ENCODE data around the gene NTNG2.
"Not testable (repeated sequence)": the region's sequence is repeated elsewhere in the genome, so short reads cannot be mapped to it uniquely, and the experiment has no call there.

The NTNG2 gene, protein sequence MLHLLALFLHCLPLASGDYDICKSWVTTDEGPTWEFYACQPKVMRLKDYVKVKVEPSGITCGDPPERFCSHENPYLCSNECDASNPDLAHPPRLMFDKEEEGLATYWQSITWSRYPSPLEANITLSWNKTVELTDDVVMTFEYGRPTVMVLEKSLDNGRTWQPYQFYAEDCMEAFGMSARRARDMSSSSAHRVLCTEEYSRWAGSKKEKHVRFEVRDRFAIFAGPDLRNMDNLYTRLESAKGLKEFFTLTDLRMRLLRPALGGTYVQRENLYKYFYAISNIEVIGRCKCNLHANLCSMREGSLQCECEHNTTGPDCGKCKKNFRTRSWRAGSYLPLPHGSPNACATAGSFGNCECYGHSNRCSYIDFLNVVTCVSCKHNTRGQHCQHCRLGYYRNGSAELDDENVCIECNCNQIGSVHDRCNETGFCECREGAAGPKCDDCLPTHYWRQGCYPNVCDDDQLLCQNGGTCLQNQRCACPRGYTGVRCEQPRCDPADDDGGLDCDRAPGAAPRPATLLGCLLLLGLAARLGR

DNA sequence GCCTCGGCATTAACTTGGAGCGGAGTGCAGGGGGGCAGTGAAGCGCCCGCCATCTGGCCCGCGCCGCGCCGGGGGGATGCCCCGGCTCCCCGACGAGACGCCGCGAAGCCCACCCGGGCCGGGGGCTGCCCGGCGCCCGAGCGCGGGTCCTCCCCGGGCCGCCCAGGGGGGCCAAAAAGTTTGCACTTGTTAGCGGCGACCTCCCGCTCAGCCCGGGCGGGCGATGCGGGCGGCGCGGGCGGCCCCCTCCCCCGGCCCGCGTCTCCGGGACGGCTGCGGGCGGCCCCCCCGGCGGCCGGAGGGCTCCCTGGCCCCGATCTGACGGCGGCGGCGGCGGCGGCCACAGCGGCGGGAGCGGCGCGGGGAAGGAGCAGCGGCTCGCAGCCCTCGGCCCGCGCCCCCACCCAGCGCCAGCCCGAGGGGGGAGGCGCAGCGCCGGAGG lies at the start of gene NTNG2:
Gene NTNG2, plus strand, starts transcription at position 316 of the 442 bp plus-strand sequence. CDS start 4,774 bp downstream, outside the sequence.
- peaks cover 16% of the 10 kb centered on the region for H3K27me3 Mint-ChIP-seq

DNA sequence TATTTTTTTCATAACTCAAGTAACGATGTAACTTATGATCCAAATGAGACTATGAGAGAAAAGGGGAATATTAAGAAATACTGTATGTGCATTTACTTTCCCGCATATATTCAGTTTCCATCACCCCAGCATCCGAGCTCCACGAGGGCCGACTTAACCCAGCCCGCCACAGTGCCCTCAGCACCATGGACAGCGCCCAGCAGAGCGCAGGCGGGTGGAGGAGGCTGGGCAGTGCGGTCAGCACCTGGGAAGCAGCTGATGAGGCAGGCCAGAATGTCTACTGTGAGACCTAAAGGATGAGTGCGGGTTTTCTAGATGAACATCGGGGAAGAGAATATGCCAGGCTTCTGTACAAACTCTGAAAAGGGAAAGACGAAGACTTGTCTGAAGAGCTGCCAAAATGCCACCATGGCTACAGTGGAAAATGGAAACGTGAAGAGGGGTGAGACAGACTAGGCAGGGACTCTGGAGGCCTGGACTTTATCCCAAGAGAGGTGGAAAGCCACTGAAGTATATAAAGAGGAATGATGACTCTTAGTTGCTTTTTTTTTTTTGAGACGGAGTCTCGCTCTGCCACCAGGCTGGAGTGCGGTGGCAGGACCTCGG lies 47.7 kb upstream of the NTNG2 start:
- Mint-ChIP-seq H3K9me3 (ENCODE audit: low read depth) (peaks cover 7% of the 10 kb centered on the region), H3K4me3 (no peak overlapping the region), H3K36me3 (no peaks in the 10 kb centered on the region), H3K4me1 (ENCODE audit: low read depth) (no peaks in the 10 kb centered on the region), H3K27ac (no peak overlapping the region), H3K27me3 (peaks cover 28% of the 10 kb centered on the region)

More for the DNA sequence above, at the start of gene NTNG2:
- Mint-ChIP-seq H3K27ac (peak within 1 kb of the TSS; percentile 85), H3K4me3 (peak within 1 kb of the TSS; percentile 95), H3K36me3 (no peaks in the 10 kb centered on the region), H3K9me3 (ENCODE audit: low read depth) (no peaks in the 10 kb centered on the region), H3K4me1 (ENCODE audit: low read depth) (peaks cover 12% of the 10 kb centered on the region)

DNA sequence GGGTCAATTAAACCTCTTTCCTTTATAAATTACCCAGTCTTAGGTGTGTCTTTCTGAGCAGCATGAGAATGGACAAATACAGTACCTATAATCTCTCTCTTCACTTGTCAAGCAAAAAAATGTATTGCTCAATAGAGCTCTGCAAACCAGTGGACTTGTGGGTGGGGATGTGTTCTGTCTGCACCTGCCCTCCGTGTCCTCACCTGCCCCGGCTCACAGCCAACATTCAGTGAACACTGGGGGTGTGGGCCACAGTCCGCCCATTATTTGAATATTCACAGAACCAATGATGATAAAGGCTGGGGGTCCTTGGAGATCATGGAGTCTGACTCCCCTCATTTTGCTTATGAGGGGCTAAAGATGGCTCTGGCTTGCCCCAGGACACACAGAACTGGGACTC lies 45.3 kb upstream of the NTNG2 start:
- no peaks in the 10 kb centered on the region for H3K4me1 Mint-ChIP-seq (ENCODE audit: low read depth)
- H3K27ac Mint-ChIP-seq, result no peak overlapping the region
- H3K4me3 Mint-ChIP-seq, result no peak overlapping the region
- peaks cover 28% of the 10 kb centered on the region for H3K27me3 Mint-ChIP-seq
- H3K9me3 Mint-ChIP-seq (ENCODE audit: low read depth), result peaks cover 7% of the 10 kb centered on the region
- H3K36me3 Mint-ChIP-seq, result no peaks in the 10 kb centered on the region

DNA sequence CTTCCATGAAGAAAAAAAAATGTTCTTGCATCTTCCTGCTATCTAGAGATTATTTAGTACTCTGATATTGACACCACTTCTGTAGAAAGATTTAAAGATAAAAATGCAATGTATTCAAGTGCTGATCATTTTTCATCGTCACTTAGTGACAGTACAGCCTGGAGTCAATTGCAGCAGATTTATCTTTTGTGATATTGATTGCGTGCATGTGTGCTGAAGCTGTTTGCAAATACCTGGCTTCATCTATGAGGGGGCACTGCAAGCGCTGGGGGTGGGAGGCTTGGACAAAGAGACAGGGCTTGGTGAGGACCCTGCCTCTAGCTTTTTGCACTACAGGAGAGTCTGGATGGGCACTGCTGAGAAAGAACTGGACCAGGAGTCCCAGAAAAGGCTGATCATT lies 44.2 kb upstream of the NTNG2 start:
- Mint-ChIP-seq H3K27ac (no peak overlapping the region), H3K9me3 (ENCODE audit: low read depth) (peaks cover 7% of the 10 kb centered on the region), H3K4me3 (no peak overlapping the region), H3K4me1 (ENCODE audit: low read depth) (no peaks in the 10 kb centered on the region), H3K27me3 (peaks cover 27% of the 10 kb centered on the region), H3K36me3 (no peaks in the 10 kb centered on the region)

DNA sequence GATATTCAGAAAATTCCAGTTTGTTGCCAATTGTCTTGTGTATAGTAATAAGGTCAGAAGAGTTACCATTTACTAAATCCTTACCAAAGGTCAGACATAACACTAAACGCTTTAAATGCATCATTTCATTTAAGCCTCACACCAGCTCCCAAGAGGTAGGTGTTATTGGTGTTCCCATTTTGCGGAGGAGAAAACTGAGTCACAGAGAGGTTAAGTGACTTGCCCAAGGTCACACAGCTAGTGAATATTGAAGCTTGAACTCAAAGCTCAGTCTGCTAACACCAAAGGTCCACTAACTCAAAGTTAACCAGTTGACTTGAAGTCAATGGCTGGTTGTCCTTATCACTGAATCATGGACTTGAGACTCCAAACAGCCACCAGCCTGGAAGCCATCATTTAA lies 40.8 kb upstream of the NTNG2 start:
- H3K4me3 Mint-ChIP-seq, result no peak overlapping the region
- no peak overlapping the region for H3K27ac Mint-ChIP-seq
- H3K36me3 Mint-ChIP-seq, result no peaks in the 10 kb centered on the region
- peaks cover 4% of the 10 kb centered on the region for H3K4me1 Mint-ChIP-seq (ENCODE audit: low read depth)
- peaks cover 35% of the 10 kb centered on the region for H3K27me3 Mint-ChIP-seq
- no peaks in the 10 kb centered on the region for H3K9me3 Mint-ChIP-seq (ENCODE audit: low read depth)

DNA sequence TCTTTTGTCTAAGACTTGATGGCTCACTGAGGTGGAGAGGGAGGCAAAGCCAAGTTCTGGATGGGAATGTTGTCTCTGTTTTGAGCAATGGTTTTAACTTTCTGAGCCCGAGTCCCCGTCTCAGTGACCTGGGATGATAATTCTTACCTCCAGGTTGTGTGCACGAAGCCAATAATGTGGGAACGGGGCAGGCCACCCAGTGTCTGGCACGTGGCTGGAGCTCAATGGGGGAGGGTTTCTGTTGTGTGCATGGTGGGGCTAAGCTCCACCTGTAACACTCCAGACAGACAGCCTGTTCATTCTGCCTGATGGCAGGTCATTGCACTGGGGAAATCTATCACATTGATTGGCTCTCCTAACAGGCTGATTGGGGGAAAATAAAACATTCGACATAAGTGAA lies 37.1 kb upstream of the NTNG2 start:
- H3K4me1 Mint-ChIP-seq (ENCODE audit: low read depth), result peaks cover 11% of the 10 kb centered on the region
- no peak overlapping the region for H3K27ac Mint-ChIP-seq
- no peaks in the 10 kb centered on the region for H3K9me3 Mint-ChIP-seq (ENCODE audit: low read depth)
- H3K36me3 Mint-ChIP-seq, result no peaks in the 10 kb centered on the region
- peaks cover 39% of the 10 kb centered on the region for H3K27me3 Mint-ChIP-seq
- no peak overlapping the region for H3K4me3 Mint-ChIP-seq

DNA sequence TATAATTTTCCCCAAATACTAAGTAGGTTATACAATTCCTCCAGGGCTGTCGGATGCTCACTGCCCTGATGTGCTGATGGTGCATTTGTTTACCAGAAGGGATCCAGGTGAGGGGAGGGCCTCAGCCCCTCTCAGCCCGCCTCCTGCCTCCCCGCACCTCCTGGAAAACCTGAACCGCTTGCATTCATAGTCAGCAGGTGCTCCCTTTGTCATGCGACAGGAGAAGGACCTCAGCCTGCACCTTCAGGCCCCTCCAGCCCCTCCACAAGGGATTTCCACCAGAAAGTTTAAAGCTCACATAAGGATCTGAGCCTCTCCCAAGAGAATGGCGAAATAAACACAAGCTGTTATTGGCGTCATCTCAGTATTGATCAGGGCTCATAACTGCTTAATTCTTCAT lies 36.5 kb upstream of the NTNG2 start:
- H3K27ac Mint-ChIP-seq, result no peak overlapping the region
- peaks cover 39% of the 10 kb centered on the region for H3K27me3 Mint-ChIP-seq
- no peak overlapping the region for H3K4me3 Mint-ChIP-seq
- H3K4me1 Mint-ChIP-seq (ENCODE audit: low read depth), result peaks cover 11% of the 10 kb centered on the region
- no peaks in the 10 kb centered on the region for H3K9me3 Mint-ChIP-seq (ENCODE audit: low read depth)
- no peaks in the 10 kb centered on the region for H3K36me3 Mint-ChIP-seq

DNA sequence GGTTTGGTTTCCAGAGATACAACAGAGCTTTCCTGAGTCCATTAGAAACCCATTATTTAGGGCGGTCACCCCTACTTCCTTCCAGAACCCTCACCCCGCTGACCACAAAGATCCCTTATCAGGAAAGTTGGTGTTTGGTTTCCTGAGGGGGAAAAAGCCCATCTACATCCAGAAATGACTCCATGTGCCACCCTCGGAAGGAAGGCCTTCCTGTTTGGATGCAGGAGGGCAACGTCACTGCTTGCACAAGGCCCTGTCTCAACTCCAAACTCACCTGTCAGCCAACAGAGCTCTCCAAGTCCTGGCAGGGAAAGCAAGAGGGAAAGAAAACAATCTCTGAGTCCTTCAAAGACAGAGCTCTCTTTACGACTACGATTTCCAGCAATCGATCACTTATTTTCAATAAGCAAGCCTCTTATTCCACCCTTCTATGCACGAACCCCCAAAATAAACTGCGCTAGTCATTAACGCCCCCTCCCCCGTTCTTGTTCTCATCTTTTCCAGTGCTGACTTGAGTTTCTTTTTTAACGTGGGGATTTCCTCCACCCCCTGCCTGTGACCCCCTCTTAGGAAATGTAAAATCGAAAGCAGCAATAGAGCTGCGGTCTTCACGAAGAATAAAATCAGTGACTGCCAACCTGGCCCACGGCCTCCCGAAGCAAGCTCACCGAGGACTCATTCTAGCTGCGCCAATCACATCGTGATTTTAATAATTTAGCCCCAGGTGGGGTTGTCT lies 35.7 kb upstream of the NTNG2 start:
- Mint-ChIP-seq H3K4me1 (ENCODE audit: low read depth) (peaks cover 11% of the 10 kb centered on the region), H3K9me3 (ENCODE audit: low read depth) (no peaks in the 10 kb centered on the region), H3K4me3 (peak overlapping the region; percentile 56), H3K27ac (peak overlapping the region; percentile 29), H3K36me3 (no peaks in the 10 kb centered on the region), H3K27me3 (peaks cover 38% of the 10 kb centered on the region)

DNA sequence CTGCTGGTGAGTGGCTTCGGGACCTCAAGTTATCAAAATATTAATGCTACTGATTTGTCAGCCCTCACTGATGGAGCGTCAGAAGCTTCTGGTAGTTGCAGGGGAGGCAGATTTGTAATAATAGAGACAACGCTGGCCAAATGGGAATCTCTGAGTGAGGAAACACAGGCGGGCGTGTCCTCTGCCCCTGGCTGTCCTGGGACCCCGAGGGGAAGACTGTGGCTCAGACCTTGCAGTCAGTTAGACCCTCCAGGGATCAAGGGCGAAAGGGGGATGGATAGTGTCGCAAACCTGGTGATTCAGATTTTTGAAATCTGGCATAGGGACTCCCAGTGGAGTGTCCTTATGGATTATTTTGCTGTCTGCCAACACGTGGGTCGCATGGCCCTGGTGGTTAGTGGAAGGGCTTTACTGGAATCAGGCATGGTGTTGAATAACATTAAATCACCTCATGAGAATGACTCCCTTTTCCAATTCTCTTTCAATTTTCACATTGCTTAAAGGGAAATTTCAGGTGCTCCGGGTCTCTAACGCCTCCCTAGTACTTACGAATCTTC lies 35.1 kb upstream of the NTNG2 start:
- Mint-ChIP-seq H3K36me3 (no peaks in the 10 kb centered on the region), H3K4me1 (ENCODE audit: low read depth) (peaks cover 11% of the 10 kb centered on the region), H3K27ac (no peak overlapping the region), H3K4me3 (peak overlapping the region; percentile 56), H3K9me3 (ENCODE audit: low read depth) (no peaks in the 10 kb centered on the region), H3K27me3 (peaks cover 34% of the 10 kb centered on the region)

DNA sequence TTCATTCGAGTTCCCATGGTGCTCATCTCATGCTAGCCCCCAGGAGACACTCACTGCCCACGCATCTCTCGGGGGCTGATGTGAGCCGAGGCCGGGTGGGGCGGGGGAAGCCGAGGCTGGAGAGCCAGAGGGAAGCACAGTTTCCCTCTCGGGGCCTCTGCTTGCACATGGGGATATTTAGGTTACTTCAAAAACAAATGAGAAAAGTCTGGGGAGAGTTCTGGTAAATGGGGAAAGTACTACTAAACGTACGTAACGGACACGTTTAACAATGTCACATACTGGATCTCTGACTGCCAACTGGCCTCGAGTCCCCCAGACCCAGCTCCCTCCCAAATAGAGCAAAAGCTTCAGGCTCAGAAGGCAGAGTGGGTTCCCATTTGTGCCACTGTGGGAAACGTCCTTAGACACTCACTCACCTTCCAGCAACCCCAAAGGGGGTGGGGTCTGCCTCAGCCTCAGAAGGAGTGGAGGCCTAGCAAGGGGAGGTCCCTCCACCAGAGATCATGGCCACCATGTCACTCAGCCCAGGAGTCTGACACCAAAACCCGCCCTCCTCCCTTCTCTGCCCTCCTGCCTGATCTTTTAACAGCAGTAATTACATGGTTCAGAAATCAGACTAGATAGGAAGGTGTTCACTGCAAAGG lies 33.8 kb upstream of the NTNG2 start:
- peaks cover 11% of the 10 kb centered on the region for H3K4me1 Mint-ChIP-seq (ENCODE audit: low read depth)
- no peaks in the 10 kb centered on the region for H3K36me3 Mint-ChIP-seq
- H3K27ac Mint-ChIP-seq, result no peak overlapping the region
- H3K27me3 Mint-ChIP-seq, result peaks cover 28% of the 10 kb centered on the region
- no peaks in the 10 kb centered on the region for H3K9me3 Mint-ChIP-seq (ENCODE audit: low read depth)
- H3K4me3 Mint-ChIP-seq, result no peak overlapping the region

DNA sequence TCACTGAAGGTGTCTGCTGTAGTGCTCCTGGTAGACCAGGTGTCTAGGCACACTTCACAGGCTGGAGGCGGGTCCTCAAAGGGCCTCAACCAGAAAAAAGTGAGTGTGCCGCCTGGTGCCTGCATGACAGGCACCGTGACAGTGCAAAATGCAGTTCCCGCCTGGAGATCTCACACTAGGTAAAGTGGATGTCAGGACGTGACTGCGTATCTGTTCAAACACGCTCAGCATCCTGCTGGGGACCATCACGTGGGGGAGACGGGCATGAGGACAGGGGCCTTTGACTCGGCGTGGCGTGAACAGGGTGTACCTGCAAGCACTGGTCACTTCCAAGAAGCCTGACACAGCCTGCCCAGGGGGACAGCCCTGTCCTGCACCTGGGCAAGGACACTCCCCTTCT lies 32.3 kb upstream of the NTNG2 start:
- no peak overlapping the region for H3K27ac Mint-ChIP-seq
- no peaks in the 10 kb centered on the region for H3K36me3 Mint-ChIP-seq
- H3K4me1 Mint-ChIP-seq (ENCODE audit: low read depth), result peaks cover 11% of the 10 kb centered on the region
- no peak overlapping the region for H3K4me3 Mint-ChIP-seq
- H3K27me3 Mint-ChIP-seq, result peaks cover 17% of the 10 kb centered on the region
- H3K9me3 Mint-ChIP-seq (ENCODE audit: low read depth), result no peaks in the 10 kb centered on the region

DNA sequence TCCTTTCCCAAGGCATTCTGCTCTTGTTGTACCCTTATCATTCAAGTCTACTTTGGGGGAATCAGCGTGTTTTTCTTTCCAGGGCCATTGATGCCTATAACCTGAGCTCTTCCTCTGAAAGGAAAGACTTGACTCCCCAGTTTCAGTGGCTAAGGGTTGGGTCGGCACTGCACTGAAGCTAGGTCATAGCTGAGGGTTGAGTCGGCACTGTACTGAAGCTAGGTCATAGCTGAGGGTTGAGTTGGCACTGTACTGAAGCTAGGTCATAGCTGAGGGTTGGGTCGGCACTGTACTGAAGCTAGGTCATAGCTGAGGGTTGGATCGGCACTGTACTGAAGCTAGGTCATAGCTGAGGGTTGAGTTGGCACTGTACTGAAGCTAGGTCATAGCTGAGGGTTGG lies 27.8 kb upstream of the NTNG2 start:
- peaks cover 17% of the 10 kb centered on the region for H3K27me3 Mint-ChIP-seq
- not testable (repeated sequence) for H3K9me3 Mint-ChIP-seq (ENCODE audit: low read depth); H3K4me1 Mint-ChIP-seq (ENCODE audit: low read depth); H3K36me3 Mint-ChIP-seq; H3K4me3 Mint-ChIP-seq; H3K27ac Mint-ChIP-seq

DNA sequence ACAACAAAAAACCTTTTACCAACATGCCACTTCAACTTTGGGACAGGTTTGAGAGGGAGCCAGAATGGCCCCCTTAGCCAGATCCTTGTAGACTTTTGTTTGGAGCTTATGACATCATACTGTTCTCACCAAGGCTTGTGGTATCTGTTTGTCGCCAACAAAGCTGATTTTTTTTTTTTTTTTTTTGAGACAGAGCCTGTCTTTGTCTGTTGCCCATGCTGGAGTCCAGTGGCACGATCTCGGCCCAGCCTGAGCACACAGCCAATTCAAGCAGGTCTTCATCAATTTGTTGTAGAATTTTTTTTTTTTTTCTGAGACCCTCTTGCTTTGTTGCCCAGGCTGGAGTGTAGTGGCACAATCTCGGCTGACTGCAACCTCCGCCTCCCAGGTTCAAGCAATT lies 26.4 kb upstream of the NTNG2 start:
- no peaks in the 10 kb centered on the region for H3K4me1 Mint-ChIP-seq (ENCODE audit: low read depth)
- peaks cover 20% of the 10 kb centered on the region for H3K27me3 Mint-ChIP-seq
- H3K27ac Mint-ChIP-seq, result no peak overlapping the region
- H3K9me3 Mint-ChIP-seq (ENCODE audit: low read depth), result no peaks in the 10 kb centered on the region
- H3K36me3 Mint-ChIP-seq, result no peaks in the 10 kb centered on the region
- no peak overlapping the region for H3K4me3 Mint-ChIP-seq

DNA sequence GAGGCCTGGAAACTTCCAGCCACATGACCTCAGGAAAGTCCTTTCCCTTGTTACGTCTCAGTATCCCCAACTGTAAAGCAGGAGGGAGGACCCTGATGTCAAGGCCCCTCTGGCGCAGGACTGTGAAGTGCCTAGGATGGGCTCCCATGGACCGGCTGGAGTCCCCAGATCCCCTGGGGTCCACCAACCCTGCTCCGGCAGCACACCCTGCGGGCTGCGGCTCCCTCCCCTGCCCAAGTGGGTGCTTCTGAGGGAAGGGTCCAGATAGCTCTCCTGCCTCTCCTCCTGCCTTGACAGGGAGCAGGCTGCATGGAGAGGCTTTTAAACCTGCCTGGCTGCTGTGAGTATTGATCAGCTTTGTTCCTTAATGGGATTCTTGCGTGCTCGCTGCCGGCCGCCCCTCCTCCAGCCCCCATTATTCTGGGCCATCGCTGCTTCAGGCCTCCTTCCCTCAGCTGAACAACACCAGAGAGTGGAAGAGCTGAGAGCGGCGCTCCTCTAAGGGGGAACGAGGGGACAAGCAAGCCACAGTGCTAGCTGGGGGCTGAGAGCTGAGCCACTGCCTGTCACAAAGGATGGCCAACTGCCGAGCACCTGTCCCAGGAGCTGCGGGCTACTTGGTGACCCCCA lies 25.6 kb upstream of the NTNG2 start:
- no peaks in the 10 kb centered on the region for H3K9me3 Mint-ChIP-seq (ENCODE audit: low read depth)
- no peak overlapping the region for H3K27ac Mint-ChIP-seq
- H3K4me3 Mint-ChIP-seq, result no peak overlapping the region
- peaks cover 1% of the 10 kb centered on the region for H3K4me1 Mint-ChIP-seq (ENCODE audit: low read depth)
- peaks cover 17% of the 10 kb centered on the region for H3K27me3 Mint-ChIP-seq
- H3K36me3 Mint-ChIP-seq, result no peaks in the 10 kb centered on the region
